ENCODE results near the gene BZW2.

BZW2 gene

DNA sequence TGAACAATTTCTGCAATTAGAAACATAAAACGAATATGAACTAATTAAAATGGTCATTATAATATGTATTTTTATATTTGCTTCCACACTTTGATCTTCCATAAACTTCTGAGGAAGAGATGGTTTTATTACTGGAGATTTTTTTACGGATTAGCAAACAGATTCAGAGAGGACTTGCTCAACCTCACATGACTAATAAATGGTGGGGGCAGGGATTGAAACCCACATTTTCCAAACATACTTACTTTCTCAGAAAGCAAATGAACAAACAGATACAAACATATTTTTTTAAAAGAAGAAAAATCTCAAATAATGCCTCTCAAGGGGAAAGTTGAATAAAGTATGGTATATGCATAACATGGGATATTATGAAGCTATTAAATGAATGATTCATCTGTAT is 18.7 kb upstream of the BZW2 start:
- peak; percentile 39 for DNase-seq (ENCODE audit: low read depth)
- TF ChIP-seq, protein P1, sequence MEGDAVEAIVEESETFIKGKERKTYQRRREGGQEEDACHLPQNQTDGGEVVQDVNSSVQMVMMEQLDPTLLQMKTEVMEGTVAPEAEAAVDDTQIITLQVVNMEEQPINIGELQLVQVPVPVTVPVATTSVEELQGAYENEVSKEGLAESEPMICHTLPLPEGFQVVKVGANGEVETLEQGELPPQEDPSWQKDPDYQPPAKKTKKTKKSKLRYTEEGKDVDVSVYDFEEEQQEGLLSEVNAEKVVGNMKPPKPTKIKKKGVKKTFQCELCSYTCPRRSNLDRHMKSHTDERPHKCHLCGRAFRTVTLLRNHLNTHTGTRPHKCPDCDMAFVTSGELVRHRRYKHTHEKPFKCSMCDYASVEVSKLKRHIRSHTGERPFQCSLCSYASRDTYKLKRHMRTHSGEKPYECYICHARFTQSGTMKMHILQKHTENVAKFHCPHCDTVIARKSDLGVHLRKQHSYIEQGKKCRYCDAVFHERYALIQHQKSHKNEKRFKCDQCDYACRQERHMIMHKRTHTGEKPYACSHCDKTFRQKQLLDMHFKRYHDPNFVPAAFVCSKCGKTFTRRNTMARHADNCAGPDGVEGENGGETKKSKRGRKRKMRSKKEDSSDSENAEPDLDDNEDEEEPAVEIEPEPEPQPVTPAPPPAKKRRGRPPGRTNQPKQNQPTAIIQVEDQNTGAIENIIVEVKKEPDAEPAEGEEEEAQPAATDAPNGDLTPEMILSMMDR (IDR thresholded peaks at IDR 0.05; ENCODE audit: control insufficient read depth, insufficient read depth, low read depth, low read length, missing control alignments): no peak
- no peak overlapping the region for H3K4me3 ChIP-seq (ENCODE audit: control insufficient read depth, low read depth, low read length)

DNA sequence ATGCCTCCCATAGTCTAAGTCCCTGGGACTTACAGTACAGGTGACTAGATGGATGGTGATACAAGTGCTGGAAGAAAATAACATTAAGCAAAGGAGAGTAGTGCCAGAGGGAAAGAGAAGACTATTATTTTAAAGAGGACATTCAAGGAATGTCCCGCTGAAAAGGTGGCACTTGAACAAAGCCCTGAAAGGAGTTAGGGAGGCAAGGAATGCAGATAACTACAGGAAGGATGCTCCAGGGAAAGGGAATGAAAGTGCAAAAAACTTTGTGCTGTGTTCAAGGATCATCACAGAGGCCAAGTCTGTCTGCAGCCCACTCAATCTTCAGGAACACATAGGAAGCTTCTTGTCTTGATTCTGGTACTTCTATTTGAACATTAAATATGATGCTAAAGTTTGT is 15.3 kb upstream of the BZW2 start:
- DNase-seq (ENCODE audit: low read depth): no peak
- no peak overlapping the region for H3K4me3 ChIP-seq (ENCODE audit: control insufficient read depth, low read depth, low read length)
- TF ChIP-seq, protein P1 (IDR thresholded peaks at IDR 0.05; ENCODE audit: control insufficient read depth, insufficient read depth, low read depth, low read length, missing control alignments): no peak

DNA sequence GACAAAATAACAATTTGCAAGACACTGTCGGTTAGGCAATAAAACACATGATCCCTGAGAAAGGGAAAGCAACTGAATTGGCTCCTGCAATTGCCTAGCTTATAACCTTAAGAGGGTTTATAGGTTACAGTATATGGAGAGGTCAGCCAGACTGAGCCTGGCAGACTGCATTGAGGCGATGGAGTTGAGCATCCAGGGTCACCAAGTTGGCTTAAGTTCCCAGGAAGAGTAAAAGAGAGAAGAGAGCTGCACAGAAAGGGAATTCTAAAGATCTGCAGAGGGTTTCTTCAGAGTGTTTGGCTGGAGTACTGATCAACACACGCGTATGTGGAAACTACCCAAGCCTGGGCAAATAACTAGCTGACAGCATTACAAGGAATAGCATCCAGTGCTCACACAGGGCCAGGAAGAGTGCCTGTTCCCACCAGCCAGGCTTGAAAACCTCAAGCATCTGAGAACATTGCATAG is 11.7 kb upstream of the BZW2 start:
- TF ChIP-seq, protein P1 (IDR thresholded peaks at IDR 0.05; ENCODE audit: control insufficient read depth, insufficient read depth, low read depth, low read length, missing control alignments): no peak
- H3K4me3 ChIP-seq (ENCODE audit: control insufficient read depth, low read depth, low read length): no peak overlapping the region
- no peak for DNase-seq (ENCODE audit: low read depth)

DNA sequence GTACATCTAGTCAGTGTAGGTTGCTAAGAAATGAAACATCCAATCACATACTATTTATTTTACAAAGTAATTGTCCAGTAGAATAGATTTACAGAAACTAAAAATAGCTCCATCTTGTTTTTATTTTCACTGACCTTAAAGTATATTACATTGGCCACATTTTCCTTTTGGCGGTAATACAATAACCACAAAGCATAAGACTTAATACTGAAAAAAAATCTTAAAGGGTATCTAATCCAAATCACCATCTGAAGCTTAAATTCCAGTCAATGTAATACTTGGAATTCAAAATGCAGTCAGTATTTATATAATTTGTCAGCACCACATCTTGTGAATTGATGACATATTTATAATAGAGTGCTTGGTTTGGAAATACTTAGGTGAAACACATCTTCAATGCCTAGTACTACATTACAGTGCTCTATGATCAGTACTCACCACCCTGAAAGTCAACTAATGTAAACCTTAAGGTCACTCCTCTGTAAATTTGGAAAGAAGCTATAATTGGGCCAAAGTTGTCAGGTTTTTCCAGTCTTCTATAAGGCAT is 9.4 kb upstream of the BZW2 start:
- TF ChIP-seq, protein P1 (IDR thresholded peaks at IDR 0.05; ENCODE audit: control insufficient read depth, insufficient read depth, low read depth, low read length, missing control alignments): no peak
- no peak overlapping the region for H3K4me3 ChIP-seq (ENCODE audit: control insufficient read depth, low read depth, low read length)
- DNase-seq (ENCODE audit: low read depth): peak; percentile 68

DNA sequence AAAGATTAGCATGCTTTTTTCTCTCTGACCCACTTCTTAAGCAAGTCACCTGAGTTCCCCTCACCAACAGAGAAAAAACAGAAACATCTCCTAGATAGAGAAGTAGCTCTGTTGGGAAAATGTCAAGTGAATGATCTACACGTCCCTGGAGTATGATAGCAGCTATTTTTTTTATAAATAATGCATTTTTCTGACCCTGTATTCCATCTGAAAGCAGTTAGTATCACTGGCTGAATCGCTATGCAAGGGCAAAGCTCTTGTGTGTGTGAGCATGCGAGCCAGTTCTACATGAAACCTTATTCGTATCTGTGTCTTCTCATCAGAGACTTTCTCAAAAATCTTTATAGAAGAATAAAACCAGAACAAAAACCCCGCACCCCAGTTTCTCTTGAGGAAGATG is 8.6 kb upstream of the BZW2 start:
- TF ChIP-seq, protein P1 (IDR thresholded peaks at IDR 0.05; ENCODE audit: control insufficient read depth, insufficient read depth, low read depth, low read length, missing control alignments): no peak
- H3K4me3 ChIP-seq (ENCODE audit: control insufficient read depth, low read depth, low read length): no peak overlapping the region
- no peak for DNase-seq (ENCODE audit: low read depth)

DNA sequence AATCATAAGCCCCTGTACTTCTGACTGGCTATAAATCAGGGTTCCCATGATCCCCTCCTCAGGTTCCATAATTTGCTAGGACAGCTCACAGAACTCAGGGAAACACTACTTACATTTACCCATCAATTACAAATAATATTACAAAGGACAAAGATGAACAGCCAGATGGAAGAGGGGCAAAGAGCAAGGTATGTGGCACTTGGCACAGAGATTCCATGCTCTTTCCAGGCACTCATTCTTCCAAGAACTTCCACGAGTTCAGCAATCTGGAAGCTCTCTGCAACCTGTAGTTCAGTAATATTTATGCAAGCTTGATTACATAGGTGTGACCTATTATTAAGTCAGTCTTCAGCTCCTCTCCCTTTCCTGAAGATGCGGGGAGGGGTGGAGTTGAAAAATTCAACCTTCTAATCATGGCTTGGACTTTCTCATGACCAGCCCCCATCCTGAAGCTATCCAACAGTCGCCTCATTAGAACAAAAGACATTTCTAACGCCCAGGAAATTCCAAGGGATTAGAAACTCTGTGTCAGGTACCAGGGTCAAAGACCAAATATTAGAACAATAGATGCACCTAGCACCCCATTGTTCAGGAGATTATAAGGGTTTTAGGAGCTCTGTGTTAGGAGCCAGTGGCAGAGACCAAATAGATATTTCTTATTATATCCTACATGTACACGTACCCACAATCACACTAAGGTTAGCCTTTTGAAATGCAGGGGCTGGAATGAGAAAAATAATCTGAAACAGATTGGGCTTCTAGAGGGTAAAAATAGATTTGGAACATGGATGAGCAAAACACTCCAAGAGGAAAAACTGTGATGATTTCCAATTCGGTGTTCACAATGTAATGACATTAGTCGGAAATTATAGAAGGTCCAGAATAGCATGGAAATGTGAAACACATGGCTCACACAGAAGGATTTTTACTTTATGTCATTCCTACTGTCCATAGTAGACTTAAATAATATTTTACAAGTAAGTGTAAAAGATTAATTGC is 7.4 kb upstream of the BZW2 start:
- DNase-seq (ENCODE audit: low read depth): no peak
- TF ChIP-seq, protein P1 (IDR thresholded peaks at IDR 0.05; ENCODE audit: control insufficient read depth, insufficient read depth, low read depth, low read length, missing control alignments): no peak
- H3K4me3 ChIP-seq (ENCODE audit: control insufficient read depth, low read depth, low read length): no peak overlapping the region
